Myometrial cell (primary cell): ENCODE data around the gene FHL2. TPM values are rescaled to one million over a fixed set of nuclear protein-coding genes. Genes with fewer than 3 reads are reported as not detected.

ENCODE experiments used
- total RNA-seq: library from RNA; depleted of rRNA; stranded (reverse); fragments of >200 nt; gene quantifications from 2 replicates; pipeline ENCODE4 v1.2.3, GENCODE V29; 2015

FHL2 gene
- total RNA-seq = 279 and 288 TPM in 2 replicates

DNA sequence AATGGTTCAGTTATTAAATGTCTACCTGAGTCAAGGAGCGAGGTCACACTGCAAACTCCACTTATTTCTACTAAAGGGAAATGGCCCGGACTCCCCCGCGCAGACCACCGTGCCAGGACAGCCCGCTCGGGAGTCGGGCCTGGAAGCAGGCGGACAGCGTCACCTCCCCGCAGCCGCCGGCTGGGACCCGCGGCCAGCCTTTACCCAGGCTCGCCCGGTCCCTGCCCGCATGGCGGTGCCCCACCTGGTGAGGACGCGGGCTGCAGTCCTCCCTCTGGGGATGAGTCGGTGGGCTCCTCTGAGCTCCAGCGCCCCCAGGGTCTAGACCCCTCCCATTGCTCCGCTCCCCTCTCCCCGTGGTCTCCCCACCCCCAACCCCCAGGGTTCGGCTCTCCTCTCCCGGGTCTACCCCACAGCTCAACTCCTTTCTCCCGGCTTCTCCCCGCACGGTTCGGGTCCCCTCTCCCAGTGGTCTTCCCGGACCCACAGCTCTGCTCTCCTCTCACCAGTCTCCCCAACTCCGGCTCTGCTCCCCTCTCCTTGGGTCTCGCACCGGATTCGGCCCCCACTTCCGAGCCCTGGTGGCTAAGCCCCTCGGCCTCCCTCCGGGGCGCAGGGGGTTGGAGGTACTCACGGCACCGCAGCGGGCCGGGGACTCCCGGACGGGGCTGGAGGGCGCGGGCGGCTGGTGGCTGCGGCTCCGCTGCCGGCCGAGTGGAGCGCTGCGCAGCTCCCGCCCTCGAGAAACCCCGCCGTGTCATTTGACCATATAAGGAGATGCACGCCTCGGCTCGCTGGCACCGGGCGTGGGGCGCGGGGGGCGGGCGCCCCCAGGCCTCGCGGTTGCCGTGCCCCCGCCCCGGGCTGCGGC lies at the start of gene FHL2:
FHL2 (minus strand) TSS at position 716 of the 871 bp plus-strand sequence. CDS start 12,535 bp downstream, outside the sequence.

DNA sequence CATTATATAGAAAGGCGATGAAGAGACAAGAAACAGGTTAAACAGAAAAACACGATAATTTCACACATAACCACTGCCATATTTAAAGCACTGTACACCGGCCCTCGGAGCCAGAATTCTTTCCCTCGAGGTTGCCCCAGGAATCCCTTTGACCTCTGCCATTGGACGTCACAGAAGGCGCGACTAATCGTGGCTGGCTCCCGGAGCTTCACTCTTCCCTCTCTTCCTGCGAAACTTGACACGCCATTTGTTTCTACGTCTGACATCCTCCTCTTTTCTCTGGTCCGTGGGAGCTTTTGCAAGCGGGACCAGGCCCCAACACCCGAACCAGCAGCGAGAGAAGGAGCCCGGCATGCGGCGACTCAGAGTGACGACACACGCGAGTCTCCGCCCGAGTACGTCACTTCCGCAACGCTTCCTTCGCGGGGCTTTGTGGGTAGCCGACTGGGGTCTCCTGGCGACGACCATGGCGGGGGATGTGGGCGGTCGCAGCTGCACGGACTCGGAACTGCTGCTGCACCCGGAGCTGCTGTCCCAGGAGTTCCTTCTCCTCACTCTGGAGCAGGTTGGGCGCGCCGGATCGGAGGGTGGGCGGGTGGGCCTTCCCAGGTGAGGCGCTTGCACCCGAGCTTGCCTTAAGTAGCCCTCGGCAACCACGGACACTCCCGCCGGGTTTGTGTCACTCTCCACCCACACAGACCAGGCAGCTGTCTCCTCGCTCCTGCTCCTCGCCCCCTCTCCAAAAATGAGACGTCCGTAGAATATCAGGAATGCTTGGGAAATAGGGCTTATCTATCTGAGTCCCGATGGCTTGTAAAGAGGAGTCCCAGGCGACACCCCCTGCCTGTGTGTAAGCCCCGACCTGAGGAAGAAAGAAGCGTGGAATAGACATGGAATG lies 61.5 kb downstream of the FHL2 start, which contains the start of gene C2orf49:
C2orf49 (plus strand) TSS at position 419 of the 898 bp plus-strand sequence; CDS start at position 467, 48 bp downstream.

DNA sequence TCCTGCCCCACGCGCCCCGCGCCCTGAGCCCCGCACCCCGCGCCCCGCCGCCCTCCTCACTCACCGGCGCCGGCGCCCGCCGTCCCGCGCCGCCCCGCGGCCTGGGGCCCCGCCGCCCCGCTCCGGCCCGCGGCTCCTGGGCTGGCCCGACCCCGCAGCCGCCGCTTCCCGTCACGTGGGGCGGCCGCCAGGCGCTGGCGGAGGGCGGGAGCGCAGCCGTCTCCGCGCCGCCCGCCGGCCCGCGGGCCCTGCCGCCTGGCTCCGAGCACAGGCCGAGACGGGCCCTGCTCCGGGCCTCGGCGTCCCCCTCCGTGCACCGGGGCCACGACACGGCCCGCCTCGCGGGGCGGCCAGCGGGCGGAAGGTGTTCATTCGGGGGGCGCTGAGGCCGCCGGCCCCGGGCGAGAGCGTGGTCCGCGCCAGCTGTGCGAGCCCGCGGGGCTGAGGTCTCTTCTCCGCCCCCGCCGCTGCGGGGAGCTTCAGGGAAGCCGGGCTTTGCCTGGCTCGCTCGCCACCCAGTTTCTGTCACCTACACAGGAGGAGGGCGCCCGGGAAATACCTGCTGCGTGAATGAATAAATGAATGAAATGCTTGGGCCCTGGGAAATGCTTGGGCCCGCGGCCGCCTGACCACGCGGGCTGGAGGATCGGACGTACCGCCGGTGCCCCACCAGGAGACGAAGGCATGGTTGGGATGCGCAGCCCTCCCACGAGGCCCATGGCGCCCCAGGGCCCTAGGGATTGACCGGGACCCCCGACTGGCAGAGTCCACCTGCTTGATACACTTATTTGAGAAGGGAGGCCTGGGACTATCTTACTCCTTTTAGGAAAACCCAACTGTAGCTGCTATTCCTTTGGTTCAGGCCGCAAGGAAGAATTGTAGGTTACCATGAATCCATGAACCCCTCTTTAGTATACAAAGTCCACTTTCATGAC lies 69.0 kb downstream of the FHL2 start, which contains the start of gene TGFBRAP1:
TGFBRAP1 (minus strand) TSS at position 175 of the 935 bp plus-strand sequence. CDS start 21,434 bp downstream, outside the sequence.

Other genes starting within 250 kb of the FHL2 start
- not detected in 2 replicates for gene GPR45, start 157.3 kb downstream of the FHL2 start, total RNA-seq
- gene TGFBRAP1, start 69.3 kb downstream of the FHL2 start, total RNA-seq = 11.5 and 11.9 TPM in 2 replicates
- gene C2orf49, start 61.5 kb downstream of the FHL2 start, total RNA-seq = 9.2 and 9.9 TPM in 2 replicates